Activated CD4-positive, alpha-beta T cell treated with anti-CD3 and anti-CD28 coated beads, Interleukin-2, Interleukin-4, amounts not matched to agents 100 ng/mL and 50 ng/mL, durations not matched to agents 16 hours and 8 hours (primary cell): Measurements from ENCODE around the gene HERPUD2.
A peak's percentile ranks its signal among the peaks of the same experiment; 100 is the strongest.
"Not testable (repeated sequence)": the region's sequence is repeated elsewhere in the genome, so short reads cannot be mapped to it uniquely, and the experiment has no call there.

ENCODE experiments used
- DNase-seq: peaks from one replicate; pipeline ENCODE4 v3.0.0-alpha.2; 2020; ENCODE audit warnings: low spot score

The HERPUD2 gene

DNA sequence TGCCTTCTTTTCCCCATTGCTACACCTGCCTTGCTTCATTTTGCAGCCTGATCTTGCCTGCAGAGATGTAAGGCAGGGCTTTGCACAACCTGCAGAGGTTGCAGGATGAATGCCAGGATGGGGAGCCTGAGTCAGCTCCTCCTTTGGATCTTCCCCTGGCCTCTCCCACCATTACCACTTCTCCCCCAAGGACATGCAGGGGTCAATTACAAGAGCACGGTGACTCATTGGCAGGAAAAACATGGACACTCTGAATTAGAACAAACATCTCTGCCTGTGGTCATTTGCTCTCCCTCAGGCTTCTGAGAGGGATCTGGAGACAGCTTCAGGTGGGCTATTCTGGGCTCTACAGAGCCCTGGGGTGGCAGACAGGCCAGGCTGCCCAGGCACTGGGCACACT lies 89.2 kb downstream of the HERPUD2 start:
- no peak for DNase-seq

- no peak for DNase-seq
Observed at GRCh38 chr7:35604595-35604994, 90.3 kb downstream of the HERPUD2 start.

- DNase-seq: no peak
Observed at GRCh38 chr7:35599645-35600044, 95.3 kb downstream of the HERPUD2 start.

DNA sequence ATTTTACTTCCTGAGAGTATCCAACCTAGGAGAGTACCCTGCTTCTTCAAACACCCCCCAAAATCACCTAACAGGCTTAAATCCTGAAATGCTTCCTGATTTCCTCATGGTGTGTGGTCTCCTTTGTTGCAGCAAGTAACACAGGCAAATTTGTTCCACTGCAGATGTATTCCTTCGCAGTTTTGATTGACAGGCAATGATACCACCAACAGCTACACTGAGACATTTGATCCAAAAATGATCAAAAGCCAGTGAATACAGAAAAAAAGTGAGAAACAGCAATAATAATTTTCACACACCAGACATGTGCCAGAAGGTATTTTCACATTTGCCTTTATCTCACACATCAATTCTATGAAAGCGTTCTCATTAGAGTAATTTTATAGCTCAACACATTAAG lies 95.9 kb downstream of the HERPUD2 start:
- DNase-seq: no peak

DNA sequence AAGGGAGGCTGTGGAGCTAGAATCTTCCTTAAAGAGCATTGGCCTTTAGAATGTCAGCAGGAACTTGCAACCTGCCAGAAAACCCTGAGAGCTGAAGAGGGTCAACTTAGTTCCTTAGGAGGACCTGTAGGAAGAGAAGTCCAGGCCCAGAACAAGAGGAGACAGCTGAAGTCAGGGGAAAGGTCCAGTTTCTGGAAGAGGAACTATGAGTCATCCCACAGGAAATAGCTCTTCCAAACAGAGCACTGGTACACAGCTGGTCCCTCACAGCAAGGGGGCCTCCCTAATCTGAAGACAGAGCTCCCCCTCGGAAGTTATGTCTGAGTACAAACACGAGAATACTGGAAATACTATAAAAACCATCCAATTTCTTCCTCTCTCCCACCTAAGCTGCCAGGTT lies 98.9 kb downstream of the HERPUD2 start:
- no peak for DNase-seq

DNA sequence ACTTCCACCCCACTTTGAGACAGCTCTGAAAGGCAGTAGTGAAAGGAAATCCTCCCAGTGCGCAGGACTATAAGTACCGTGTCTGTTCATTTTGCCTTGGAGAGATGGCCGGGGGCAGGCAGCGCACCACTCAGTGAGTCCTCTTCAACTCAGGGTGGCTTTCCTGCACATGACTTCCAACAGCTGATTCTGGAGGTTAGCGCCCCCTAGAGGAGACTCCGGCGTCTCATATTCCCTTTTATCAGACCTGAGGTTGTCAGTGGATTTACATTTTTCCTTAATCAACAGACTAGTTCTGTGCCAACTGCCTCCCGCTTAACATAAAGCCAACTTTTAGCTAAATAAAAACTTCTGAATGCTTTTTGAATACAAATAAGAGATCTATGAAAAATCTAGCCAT lies 101.0 kb downstream of the HERPUD2 start:
- DNase-seq: peak; percentile 18

DNA sequence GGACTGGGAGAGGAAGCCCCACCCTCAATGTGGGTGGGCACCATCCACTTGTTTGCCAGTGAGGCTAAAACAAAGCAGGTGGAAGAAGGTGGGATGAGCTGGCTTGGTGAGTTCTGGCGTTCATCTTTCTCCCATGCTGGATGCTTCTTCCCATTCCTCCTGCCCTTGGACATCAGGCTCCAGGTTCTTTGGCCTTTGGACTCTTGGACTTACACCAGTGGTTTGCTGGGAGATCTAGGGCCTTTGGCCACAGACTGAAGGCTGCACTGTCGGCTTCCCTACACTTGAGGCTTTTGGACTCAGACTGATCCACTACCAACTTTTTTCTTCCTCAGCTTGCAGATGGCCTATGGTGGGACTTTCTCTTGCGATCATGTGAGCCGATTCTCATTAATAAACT lies 106.3 kb downstream of the HERPUD2 start:
- no peak for DNase-seq

DNA sequence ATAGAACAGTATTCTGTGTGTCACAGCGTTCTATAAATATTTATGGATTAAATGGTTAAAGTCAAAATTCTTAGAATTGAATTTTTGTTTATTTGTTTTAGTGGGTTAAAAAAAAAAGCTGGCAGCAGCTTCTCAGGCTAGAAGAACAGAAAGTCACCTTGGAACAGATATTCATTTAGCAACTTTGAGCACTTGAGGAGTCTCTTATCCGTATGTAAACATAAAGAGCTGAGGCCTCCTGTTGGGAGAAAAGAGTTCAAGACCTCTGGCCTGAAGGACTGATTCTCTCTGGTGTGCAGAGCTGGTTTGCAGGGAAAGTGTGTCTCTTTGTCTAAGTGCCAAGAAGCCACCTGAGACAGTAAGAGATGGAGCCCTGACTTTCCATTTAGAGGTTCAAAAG lies 109.9 kb downstream of the HERPUD2 start:
- no peak for DNase-seq

- not testable (repeated sequence) for DNase-seq
Observed at GRCh38 chr7:35584533-35584932, 110.4 kb downstream of the HERPUD2 start.
